H1 (cell line): ENCODE data around the gene ATXN7L3. TPM values are rescaled to one million over a fixed set of nuclear protein-coding genes. Genes with fewer than 3 reads are reported as not detected.

ENCODE experiments used
- CTCF ChIA-PET: fragments of 300-600 bp; sonication (Branson Sonifier 250); formaldehyde crosslinking; loops from one replicate; lab custom pipeline; 2021; ENCODE audit not compliant: partially characterized antibody; lab: Charles Lee
- POLR2A ChIA-PET: fragments of 300-600 bp; sonication (Branson Sonifier 250); formaldehyde crosslinking; loops from one replicate; lab custom pipeline; 2021; ENCODE audit warnings: inconsistent platforms; ENCODE audit not compliant: partially characterized antibody; lab: Charles Lee
- DNase-seq, 2 experiments: peaks; one replicate each; pipeline versions ENCODE4 v3.0.0 to v3.0.0-alpha.2; 2010 to 2022; ENCODE audit warnings: low spot score in 2 of 2, low read depth in 1 of 2, mixed read lengths in 1 of 2
- FAIRE-seq: peaks from 2 replicates; lab custom pipeline; 2011; peaks lifted over from hg19 to GRCh38; lab: Jason Lieb, UNC
- H2AFZ ChIP-seq: 2 replicates; pipeline ENCODE4 v1.8.1; 2012; ENCODE audit warnings: low read length, inconsistent platforms
- H2AK5ac ChIP-seq: 2 replicates; pipeline ENCODE4 v1.6.1; 2013; ENCODE audit warnings: low read depth, low read length
- H2BK120ac ChIP-seq: replicated peaks from 2 replicates; pipeline ENCODE3; 2013; ENCODE audit warnings: low read depth, low read length, inconsistent platforms
- H2BK12ac ChIP-seq: 2 replicates; pipeline ENCODE4 v1.6.1; 2013; ENCODE audit warnings: low read depth, low read length
- H2BK15ac ChIP-seq: 2 replicates; pipeline ENCODE4 v1.6.1; 2013; ENCODE audit warnings: low read length
- H2BK20ac ChIP-seq: 2 replicates; pipeline ENCODE4 v1.6.1; 2013; ENCODE audit warnings: low read length
- H2BK5ac ChIP-seq: 2 replicates; pipeline ENCODE4 v1.6.1; 2013; ENCODE audit warnings: low read depth, low read length
- H3K14ac ChIP-seq: 2 replicates; pipeline ENCODE4 v1.6.1; 2013; ENCODE audit warnings: inconsistent platforms; ENCODE audit not compliant: insufficient read length
- H3K18ac ChIP-seq: 2 replicates; pipeline ENCODE4 v1.6.1; 2013; ENCODE audit warnings: low read length; ENCODE audit errors: extremely low read depth
- H3K23ac ChIP-seq: 2 replicates; pipeline ENCODE4 v1.6.1; 2013; ENCODE audit warnings: inconsistent platforms; ENCODE audit not compliant: insufficient read length
- H3K23me2 ChIP-seq: 2 replicates; pipeline ENCODE4 v1.6.1; 2013; ENCODE audit warnings: low read depth, low read length
- H3K27ac ChIP-seq: 2 replicates; pipeline ENCODE4 v1.6.1; 2011; ENCODE audit warnings: low read depth, low read length, inconsistent platforms
- H3K27me3 ChIP-seq, 4 experiments: replicated peaks in 1 of 4; 1 replicate in 1 of 4; 2 replicates in 3 of 4; pipeline versions ENCODE4 v1.6.1 to v1.8.1; 2011 to 2013; ENCODE audit warnings: low read length in 3 of 4, mild to moderate bottlenecking in 3 of 4, inconsistent platforms in 2 of 4, mixed read lengths in 2 of 4, moderate library complexity in 1 of 4; ENCODE audit not compliant: control insufficient read depth in 3 of 4, insufficient read depth in 3 of 4; ENCODE audit errors: extremely low read depth in 1 of 4
- H3K36me3 ChIP-seq, 4 experiments: 2 replicates each; pipeline versions ENCODE4 v1.6.1 to v1.8.1; 2011 to 2013; ENCODE audit warnings: mild to moderate bottlenecking in 4 of 4, low read length in 3 of 4, moderate library complexity in 2 of 4, control low read depth in 1 of 4, inconsistent platforms in 1 of 4; ENCODE audit not compliant: insufficient read depth in 4 of 4, control insufficient read depth in 2 of 4
- H3K4ac ChIP-seq: replicated peaks from 2 replicates; pipeline ENCODE3; 2013; ENCODE audit warnings: low read length, low read depth, mixed read lengths, inconsistent platforms; ENCODE audit not compliant: insufficient read length
- H3K4me1 ChIP-seq, 4 experiments: replicated peaks in 1 of 4; 1 replicate in 1 of 4; 2 replicates in 3 of 4; pipeline versions ENCODE4 v1.6.1 to v1.8.1; 2011 to 2013; ENCODE audit warnings: low read length in 3 of 4, inconsistent platforms in 2 of 4, mixed read lengths in 1 of 4; ENCODE audit not compliant: insufficient read depth in 4 of 4, control insufficient read depth in 3 of 4
- H3K4me2 ChIP-seq, 2 experiments: 2 replicates each; pipeline versions ENCODE4 v1.6.1 to v1.8.1; 2011 to 2013; ENCODE audit warnings: low read depth in 2 of 2, low read length in 2 of 2, control low read depth in 1 of 2, inconsistent platforms in 1 of 2, mild to moderate bottlenecking in 1 of 2; ENCODE audit not compliant: insufficient read depth in 1 of 2
- H3K4me3 ChIP-seq, 4 experiments: fragments of 200-600, 300-600 bp in 1 of 4; sonication (generic), shearing (Covaris generic), sonication (Bioruptor Twin) in 1 of 4; 2 replicates each; pipeline versions ENCODE4 v1.5.1 to v1.8.1; 2011 to 2016; ENCODE audit warnings: low read length in 4 of 4, low read depth in 3 of 4, control low read depth in 2 of 4, inconsistent platforms in 2 of 4, mild to moderate bottlenecking in 2 of 4, mixed read lengths in 1 of 4, moderate library complexity in 1 of 4; ENCODE audit not compliant: insufficient read depth in 2 of 4; ENCODE audit errors: extremely low read depth in 1 of 4
- H3K56ac ChIP-seq: replicated peaks from 2 replicates; pipeline ENCODE3; 2013; ENCODE audit warnings: low read depth, mild to moderate bottlenecking, mixed read lengths, low read length, inconsistent platforms; ENCODE audit not compliant: insufficient read length
- H3K79me1 ChIP-seq: 2 replicates; pipeline ENCODE4 v1.6.1; 2013; ENCODE audit warnings: low read depth, low read length, control low read depth
- H3K79me2 ChIP-seq, 2 experiments: 2 replicates each; pipeline versions ENCODE4 v1.6.1 to v1.8.1; 2012 to 2013; ENCODE audit warnings: low read length in 2 of 2, mild to moderate bottlenecking in 2 of 2, inconsistent platforms in 1 of 2; ENCODE audit not compliant: insufficient read depth in 2 of 2, control insufficient read depth in 1 of 2
- H3K9ac ChIP-seq, 4 experiments: replicated peaks in 1 of 4; 1 replicate in 1 of 4; 2 replicates in 3 of 4; pipeline versions ENCODE4 v1.6.1 to v1.8.1; 2011 to 2013; ENCODE audit warnings: low read depth in 3 of 4, low read length in 3 of 4, control low read depth in 2 of 4, mild to moderate bottlenecking in 2 of 4, moderate library complexity in 2 of 4, inconsistent platforms in 1 of 4; ENCODE audit errors: extremely low read depth in 1 of 4
- H3K9me3 ChIP-seq, 2 experiments: 2 replicates each; pipeline versions ENCODE4 v1.6.1 to v1.8.1; 2012 to 2013; ENCODE audit warnings: mild to moderate bottlenecking in 2 of 2, moderate library complexity in 2 of 2, control low read depth in 1 of 2, inconsistent platforms in 1 of 2, low read depth in 1 of 2, low read length in 1 of 2, mixed read lengths in 1 of 2; ENCODE audit not compliant: insufficient read depth in 2 of 2
- H4K20me1 ChIP-seq, 2 experiments: replicated peaks in 1 of 2; 2 replicates each; pipeline versions ENCODE3 to v1.8.1; 2011 to 2013; ENCODE audit warnings: inconsistent platforms in 2 of 2, low read length in 2 of 2, mild to moderate bottlenecking in 1 of 2; ENCODE audit not compliant: insufficient read depth in 2 of 2, control insufficient read depth in 1 of 2
- H4K5ac ChIP-seq: 2 replicates; pipeline ENCODE4 v1.6.1; 2013; ENCODE audit warnings: low read length, low read depth, mixed read lengths, inconsistent platforms; ENCODE audit not compliant: insufficient read length
- H4K8ac ChIP-seq: 2 replicates; pipeline ENCODE4 v1.8.0; 2013; ENCODE audit warnings: mild to moderate bottlenecking, moderate library complexity, low read length, inconsistent platforms; ENCODE audit not compliant: insufficient read depth; ENCODE audit errors: extremely low read depth
- H4K91ac ChIP-seq: replicated peaks from 2 replicates; pipeline ENCODE3; 2013; ENCODE audit warnings: low read length, mixed read lengths, inconsistent platforms; ENCODE audit not compliant: insufficient read length
- EP300 ChIP-seq, 2 experiments: IDR thresholded peaks; 1 replicate in 1 of 2; 2 replicates in 1 of 2; pipeline ENCODE4 v1.6.1; 2011 to 2012; ENCODE audit warnings: low read depth in 2 of 2, low read length in 2 of 2, mild to moderate bottlenecking in 2 of 2, borderline replicate concordance in 1 of 2, inconsistent platforms in 1 of 2, moderate library complexity in 1 of 2
- NANOG ChIP-seq: IDR thresholded peaks from 2 replicates; pipeline ENCODE4 v1.6.1; 2011; ENCODE audit warnings: low read length, low read depth, mild to moderate bottlenecking, inconsistent platforms; ENCODE audit not compliant: insufficient read depth, poor library complexity, severe bottlenecking
- POLR2A ChIP-seq, 2 experiments: IDR thresholded peaks; 1 replicate in 1 of 2; 2 replicates in 1 of 2; pipeline ENCODE4 v1.6.1; 2011; ENCODE audit warnings: low read depth in 2 of 2, low read length in 2 of 2, mild to moderate bottlenecking in 2 of 2; ENCODE audit errors: control extremely low read depth in 1 of 2
- RNF2 ChIP-seq: fragments of 200-900, 300-1000 bp; sonication (generic); IDR thresholded peaks from 2 replicates; pipeline ENCODE4 v1.7.1; 2016; ENCODE audit warnings: borderline replicate concordance, low read depth, mild to moderate bottlenecking, antibody characterized with exemption, low read length; ENCODE audit not compliant: poor library complexity, severe bottlenecking; ENCODE audit errors: missing control alignments
- SIN3A ChIP-seq, 2 experiments: IDR thresholded peaks in 1 of 2; conservative IDR thresholded peaks in 1 of 2; 2 replicates each; pipeline ENCODE4 v1.6.1; 2011 to 2012; ENCODE audit warnings: low read length in 2 of 2, improper control_type of control experiment in 1 of 2, low read depth in 1 of 2, mild to moderate bottlenecking in 1 of 2
- SIX5 ChIP-seq: IDR thresholded peaks from 2 replicates; pipeline ENCODE4 v1.6.1; 2011; ENCODE audit warnings: mild to moderate bottlenecking, low read depth, low read length
- WGBS, 2 experiments: shearing (Covaris generic) in 1 of 2; methylation state at CpG; one replicate each; pipeline versions ENCODE4 v1.1.6 to v1.1.7; 2013 to 2015; ENCODE audit warnings: low lambda C conversion rate in 2 of 2, mixed read lengths in 2 of 2, inconsistent platforms in 1 of 2, low coverage in 1 of 2, missing lambda C conversion rate in 1 of 2; ENCODE audit not compliant: insufficient replicate concordance in 2 of 2, insufficient coverage in 1 of 2, insufficient read length in 1 of 2; ENCODE audit errors: extremely low coverage in 1 of 2, missing lambda C conversion rate in 1 of 2; 5-methylcytosine and 5-hydroxymethylcytosine counted together
- polyA plus RNA-seq, 7 experiments: library from polyadenylated mRNA; depleted of rRNA in 3 of 7; stranded (reverse) in 5 of 7; unstranded in 2 of 7; fragments of >200 nt in 5 of 7; fragments of 200-250 nt in 2 of 7; gene quantifications; 1 replicate in 5 of 7; 2 replicates in 1 of 7; 4 replicates in 1 of 7; pipeline versions ENCODE4 v1.2.1 to v1.2.3, GENCODE V29; 2011 to 2013; ENCODE audit warnings: missing spikeins in 2 of 7, mixed read lengths in 2 of 7
- total RNA-seq: library from RNA; stranded (reverse); fragmentation: NEBNext Ultra II Directional; extraction: Animal tissue kit (Norgen Biotek cat#: 25700); gene quantifications from 2 replicates; pipeline ENCODE4 v1.2.1, GENCODE V29; 2021
- TF ChIP-seq, protein P1 (sequence below): IDR thresholded peaks from 2 replicates; pipeline ENCODE4 v1.6.1; 2011; ENCODE audit warnings: low read length, improper control_type of control experiment

Gene ATXN7L3
- total and polyA plus RNA-seq, 2 of the 8 experiments (the other 6 are each of a cell fraction or from before 2014, with no cell fraction given) = 53.7 to 103 TPM

DNA sequence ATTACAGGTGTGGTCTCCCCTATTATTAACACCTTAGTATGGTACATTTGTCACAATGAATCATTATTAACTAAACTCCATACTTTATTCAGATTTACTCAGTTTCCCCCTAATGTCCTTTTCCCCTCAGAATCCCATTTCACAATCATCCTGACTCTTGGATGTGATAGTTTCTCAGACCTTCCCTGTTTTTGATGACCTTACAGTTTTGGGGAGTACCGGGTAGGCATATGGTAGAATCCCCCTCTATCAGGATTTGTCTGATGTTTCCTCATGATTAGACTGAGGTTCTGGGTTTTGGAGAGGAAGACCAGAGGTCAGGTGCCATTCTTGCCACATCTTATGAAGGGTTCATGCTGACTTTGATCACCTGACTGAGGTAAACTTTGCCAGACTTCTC lies 35.2 kb downstream of the ATXN7L3 start:
- Histone ChIP-seq H2BK15ac (no peak overlapping the region), H3K18ac (no peak overlapping the region), H3K23me2 (no peaks in the 10 kb centered on the region), H3K9ac (no peak overlapping the region), H3K79me1 (no peaks in the 10 kb centered on the region), H2BK5ac (no peak overlapping the region), H3K14ac (no peak overlapping the region), H3K27me3 (no peaks in the 10 kb centered on the region), H4K5ac (no peak overlapping the region), H2AFZ (no peak overlapping the region), H3K79me2 (no peaks in the 10 kb centered on the region), H3K4me3 (no peak overlapping the region), H3K9me3 (no peaks in the 10 kb centered on the region), H4K8ac (no peak overlapping the region), H4K91ac (no peak overlapping the region), H2BK120ac (no peak overlapping the region), H3K4ac (no peak overlapping the region), H4K20me1 (peaks cover 0 to 2% of the 10 kb centered on the region in 2 experiments), H3K23ac (no peak overlapping the region), H3K4me2 (no peak overlapping the region), H3K27ac (no peak overlapping the region), H2BK20ac (no peak overlapping the region), H3K36me3 (peaks cover 8 to 18% (median 13%) of the 10 kb centered on the region in 4 experiments; a peak in 6 of 8 replicates), H2AK5ac (no peak overlapping the region), H3K4me1 (peaks cover 0 to 4% (median 0%) of the 10 kb centered on the region in 4 experiments; a peak in 4 of 7 replicates), H2BK12ac (no peak overlapping the region), H3K56ac (no peak overlapping the region)
- FAIRE-seq (no peak), DNase-seq (no peak)
- ChIA-PET POLR2A (interaction anchor here (1.4 kb wide), 1 partner anchor 8 kb away, joined by 7 read pairs; no protein-coding TSS in a partner anchor), CTCF (interaction anchor here (3.7 kb wide), 1 partner anchor 13 kb away, joined by 22 read pairs; no protein-coding TSS in a partner anchor)
- 100% methylated on average over 1 of the region's 1 CpG; no CpG with 5 or more reads in 1 of the 2 experiments for WGBS, 2 experiments
- no peak for TF ChIP-seq EP300 (IDR thresholded peaks at IDR 0.05; ENCODE audit: borderline replicate concordance in 1 of 2, low read depth in 2 of 2, low read length in 2 of 2)
- no peak for TF ChIP-seq POLR2A (IDR thresholded peaks at IDR 0.05; ENCODE audit: control extremely low read depth in 1 of 2, low read depth in 2 of 2, low read length in 2 of 2)
- no peak for TF ChIP-seq SIX5
- TF ChIP-seq RNF2 = no peak
- TF ChIP-seq, protein P1, sequence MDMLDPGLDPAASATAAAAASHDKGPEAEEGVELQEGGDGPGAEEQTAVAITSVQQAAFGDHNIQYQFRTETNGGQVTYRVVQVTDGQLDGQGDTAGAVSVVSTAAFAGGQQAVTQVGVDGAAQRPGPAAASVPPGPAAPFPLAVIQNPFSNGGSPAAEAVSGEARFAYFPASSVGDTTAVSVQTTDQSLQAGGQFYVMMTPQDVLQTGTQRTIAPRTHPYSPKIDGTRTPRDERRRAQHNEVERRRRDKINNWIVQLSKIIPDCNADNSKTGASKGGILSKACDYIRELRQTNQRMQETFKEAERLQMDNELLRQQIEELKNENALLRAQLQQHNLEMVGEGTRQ = no peak
- no peak for TF ChIP-seq NANOG
- TF ChIP-seq SIN3A (conservative IDR thresholded peaks at IDR 0.05 in 1 of 2, IDR thresholded peaks at IDR 0.05 in 1 of 2; ENCODE audit: low read depth in 1 of 2, low read length in 2 of 2) = no peak
